HG03060 (cell line): Measurements from ENCODE around the gene CHSY3.
A peak's percentile ranks its signal among the peaks of the same experiment; 100 is the strongest.
"Not testable (repeated sequence)": the region's sequence is repeated elsewhere in the genome, so short reads cannot be mapped to it uniquely, and the experiment has no call there.

Source experiments
- ATAC-seq: cut with Tn5 transposase; IDR thresholded peaks from one replicate; pipeline ENCODE4 v1.9.1; 2021; ENCODE audit warnings: low read depth, moderate number of reproducible peaks; ENCODE audit not compliant: unreplicated experiment

CHSY3 gene

DNA sequence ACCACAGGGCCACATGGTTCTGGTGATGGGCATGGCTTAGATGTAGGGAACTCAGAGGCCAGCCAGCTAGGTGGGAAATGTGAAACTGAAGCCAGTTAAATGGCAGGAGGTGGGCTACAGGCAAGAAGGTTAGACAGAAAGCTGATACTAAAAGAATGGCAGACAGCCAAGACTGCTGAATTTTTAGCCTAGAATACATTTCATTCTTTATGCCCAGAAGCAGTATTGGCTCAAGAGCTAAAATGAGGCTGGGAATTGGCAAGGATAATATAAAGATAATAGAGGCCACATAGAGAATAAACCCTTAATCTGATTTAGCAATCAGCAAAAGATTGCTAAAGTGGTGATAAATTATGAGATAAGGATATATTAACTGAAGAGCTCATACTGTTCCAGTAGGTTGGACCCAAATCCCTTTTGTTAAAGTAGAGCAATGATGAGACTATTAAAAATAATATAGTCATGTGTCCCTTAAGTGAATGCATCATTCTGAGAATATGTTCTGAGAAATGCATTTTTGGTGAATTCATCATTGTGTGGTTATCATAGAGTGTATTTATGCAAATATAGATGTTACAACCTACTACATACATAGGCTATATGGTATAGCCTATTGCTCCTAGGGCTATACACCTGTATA lies 234.3 kb downstream of the CHSY3 start:
- no peak for ATAC-seq

DNA sequence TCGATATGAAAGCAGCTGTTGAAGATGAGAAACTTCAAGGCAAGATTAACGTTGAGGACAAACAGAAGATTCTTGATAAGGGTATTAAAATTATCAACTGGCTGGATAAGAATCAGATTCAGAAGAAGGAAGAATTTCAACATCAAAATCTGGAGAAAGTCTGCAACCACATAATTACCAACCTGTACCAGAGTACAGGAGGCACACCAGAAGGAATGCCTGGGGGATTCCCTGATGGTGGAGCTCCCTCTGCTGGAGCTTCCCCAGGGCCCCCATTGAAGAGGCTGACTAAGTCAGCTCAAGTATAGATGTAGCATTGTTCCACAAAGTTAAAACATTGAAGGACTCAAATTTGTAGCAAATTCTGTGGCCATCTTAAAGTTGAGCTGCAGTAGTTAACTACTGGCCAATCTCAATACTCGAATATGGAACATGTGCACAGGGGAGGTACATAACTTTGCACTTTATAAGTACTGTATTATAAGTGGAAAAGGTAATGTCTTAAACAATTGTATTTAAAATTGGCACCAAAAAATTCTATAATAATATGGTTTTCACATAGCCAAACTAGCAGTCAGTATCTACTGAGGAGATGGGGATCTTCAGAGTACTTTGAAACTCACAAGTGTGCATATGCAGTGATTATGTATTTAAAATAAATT lies 237.5 kb downstream of the CHSY3 start:
- ATAC-seq: peak; percentile 71

DNA sequence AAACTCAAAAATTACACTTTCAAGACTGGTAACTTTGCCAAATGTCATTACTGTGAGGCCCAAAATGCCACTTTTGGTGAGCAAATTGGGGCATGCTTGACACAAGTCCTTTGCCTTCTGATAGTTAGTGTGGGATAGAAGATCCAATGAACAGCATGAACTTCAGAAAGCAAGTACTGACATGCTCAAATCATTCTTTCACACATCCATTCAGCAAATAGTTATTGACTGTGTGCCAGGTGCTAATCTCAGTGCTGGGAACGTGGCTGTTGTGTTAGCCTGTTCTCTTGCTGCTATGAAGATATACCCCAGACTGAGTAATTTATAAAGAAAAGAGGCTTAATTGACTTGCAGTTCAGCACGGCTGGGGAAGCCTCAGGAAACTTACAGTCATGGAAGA lies 247.0 kb downstream of the CHSY3 start:
- ATAC-seq: no peak

DNA sequence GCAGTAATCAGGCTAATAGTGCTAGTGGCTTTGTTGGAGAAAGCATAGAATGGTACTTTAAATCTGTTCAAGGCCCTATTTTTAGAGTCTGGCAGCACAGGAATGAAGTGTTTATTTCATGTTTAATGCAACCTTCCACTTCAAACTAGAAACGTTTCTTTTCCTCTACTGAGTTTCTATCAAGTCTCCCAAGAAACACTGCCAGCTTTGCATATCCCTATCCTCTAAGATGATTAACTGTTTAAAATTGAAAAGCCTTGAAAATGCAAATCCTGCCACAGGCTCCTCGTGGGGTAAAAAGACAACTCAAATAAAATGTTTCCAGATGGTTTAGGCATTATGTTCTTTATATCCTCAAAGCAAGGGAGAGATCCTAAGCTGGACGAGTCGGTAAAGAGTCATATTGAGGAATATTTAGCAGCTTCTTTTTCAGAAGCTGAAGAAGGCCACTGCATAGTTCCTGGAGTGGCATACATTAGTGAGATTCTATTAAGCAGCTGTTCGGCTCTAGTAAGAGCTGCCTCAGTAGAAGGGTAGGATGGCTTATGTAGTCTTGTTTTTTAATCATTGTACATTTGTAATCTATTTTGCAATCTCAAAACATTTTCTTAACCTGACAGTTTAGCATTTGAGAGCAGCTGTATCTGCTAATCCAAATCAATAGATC lies 251.2 kb downstream of the CHSY3 start:
- no peak for ATAC-seq

DNA sequence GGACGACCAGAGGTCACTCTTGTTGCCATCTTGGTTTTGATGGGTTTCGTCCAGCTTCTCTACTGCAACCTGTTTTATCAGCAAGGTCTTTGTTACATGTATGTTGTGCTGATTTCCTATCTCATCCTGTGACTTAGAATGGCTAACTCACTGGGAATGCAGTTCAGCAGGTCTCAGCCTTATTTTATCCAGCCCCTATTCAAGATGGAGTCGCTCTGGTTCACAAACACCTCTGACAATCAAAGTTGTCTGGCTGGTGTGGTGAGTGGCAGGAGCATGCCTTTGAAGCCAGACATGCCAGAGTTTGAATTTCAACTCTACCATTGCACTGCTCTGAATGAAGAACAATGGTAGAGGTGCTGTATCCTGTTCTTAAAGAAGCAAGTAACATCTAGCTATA lies 253.8 kb downstream of the CHSY3 start:
- no peak for ATAC-seq

DNA sequence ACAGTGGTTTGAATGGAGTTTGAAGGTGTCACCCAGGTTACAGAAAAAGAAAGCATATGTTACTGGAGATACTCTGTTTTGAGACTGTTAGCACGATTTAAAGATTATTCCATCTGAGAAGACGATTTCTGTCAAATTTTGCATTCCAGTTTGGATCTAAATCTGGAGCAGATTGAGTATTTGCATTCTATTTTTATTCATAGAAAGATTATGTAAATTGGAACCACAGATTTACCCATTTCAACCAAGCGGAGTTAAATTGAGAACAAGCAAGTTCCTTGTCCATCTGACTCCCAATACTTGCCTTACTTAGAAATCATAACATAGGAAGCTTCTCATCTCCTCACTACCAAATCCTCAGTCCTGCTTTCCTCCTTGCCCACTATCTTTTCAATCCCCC lies 255.7 kb downstream of the CHSY3 start:
- ATAC-seq: no peak

DNA sequence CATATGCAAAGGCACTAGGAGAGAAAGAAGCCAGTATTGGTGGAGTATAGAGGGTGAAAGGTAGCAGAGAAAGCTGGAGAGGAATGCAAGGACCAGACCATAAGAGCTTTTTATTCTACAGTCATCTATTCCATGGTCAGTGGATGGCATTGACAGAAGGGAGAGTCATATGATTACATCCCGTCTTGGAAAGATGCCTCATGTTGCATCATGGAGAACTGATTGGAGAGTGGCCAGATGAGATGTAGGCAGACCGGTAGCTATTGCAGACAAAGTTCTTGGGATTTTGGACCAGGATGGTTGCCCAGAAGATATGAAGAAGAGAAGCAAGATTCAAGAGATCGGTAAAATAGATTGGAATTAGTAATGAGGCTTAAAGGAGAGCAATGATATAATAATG lies 260.7 kb downstream of the CHSY3 start:
- ATAC-seq: no peak

DNA sequence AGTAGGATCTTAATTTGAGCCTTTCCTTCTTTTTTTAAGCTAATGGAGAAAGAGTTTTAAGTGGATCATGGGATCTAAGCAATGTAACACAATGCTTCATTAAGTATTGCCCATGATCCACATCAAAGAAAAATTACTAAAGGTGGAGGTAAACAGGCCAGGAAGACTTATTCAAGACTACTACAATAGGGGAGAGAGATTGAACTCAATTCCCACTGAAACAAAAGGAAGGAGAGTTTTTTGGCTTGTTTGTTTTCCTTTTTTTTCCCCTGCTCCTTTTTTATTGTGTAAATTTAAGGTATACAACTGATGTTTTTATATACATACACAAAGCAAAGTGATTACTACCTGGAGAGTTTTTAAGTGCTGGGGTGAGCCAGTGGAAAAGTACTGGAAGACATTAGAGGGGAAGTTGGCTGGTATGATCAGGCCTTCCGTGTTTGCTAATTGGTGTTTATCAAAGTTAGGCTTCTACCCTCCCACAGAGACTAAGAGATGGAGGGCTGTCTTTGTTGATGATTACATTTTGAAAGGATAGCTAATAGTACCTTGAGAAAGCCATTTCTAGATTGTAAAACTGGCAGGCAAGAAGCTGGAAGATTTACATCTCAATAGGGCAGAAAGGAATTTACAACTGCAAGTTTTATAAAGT lies 262.7 kb downstream of the CHSY3 start:
- no peak for ATAC-seq

DNA sequence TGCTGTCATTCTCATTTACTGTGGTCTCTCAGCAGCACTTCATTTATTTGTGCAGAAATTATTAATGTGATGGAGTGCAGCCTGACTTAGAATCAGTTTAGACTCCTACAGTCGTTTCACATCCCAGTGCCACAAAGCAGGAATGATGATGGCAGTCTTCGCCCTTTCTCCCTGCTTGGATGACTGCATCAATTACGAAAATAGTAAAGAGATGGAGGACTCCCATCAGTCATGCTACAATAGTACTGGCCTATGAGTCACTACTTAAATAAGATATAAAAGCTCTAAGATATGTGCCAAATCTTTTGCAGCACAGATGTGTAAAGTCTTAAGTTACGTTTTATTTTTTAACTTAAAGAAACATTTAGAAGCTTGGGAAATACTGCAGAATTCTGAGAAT lies 263.9 kb downstream of the CHSY3 start:
- ATAC-seq: no peak

DNA sequence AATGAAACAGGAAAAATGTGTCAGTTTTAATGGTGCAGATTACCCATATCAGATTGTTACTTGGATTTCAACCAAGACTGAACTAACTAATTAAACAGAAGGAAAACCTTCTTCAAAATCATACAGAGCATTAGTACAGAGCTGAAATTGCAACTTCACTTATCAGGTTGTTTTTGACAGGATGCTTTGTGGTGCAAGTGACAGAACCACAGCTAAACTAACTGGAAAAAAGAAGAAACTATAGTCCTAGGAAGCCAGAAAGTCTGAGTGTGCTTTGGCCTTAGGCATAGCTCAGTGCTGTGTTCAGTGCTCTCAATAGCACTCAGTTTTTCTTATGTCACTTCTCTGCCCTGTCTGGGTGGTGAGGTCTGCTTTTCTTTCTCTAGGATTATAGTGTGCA lies 267.4 kb downstream of the CHSY3 start:
- no peak for ATAC-seq

DNA sequence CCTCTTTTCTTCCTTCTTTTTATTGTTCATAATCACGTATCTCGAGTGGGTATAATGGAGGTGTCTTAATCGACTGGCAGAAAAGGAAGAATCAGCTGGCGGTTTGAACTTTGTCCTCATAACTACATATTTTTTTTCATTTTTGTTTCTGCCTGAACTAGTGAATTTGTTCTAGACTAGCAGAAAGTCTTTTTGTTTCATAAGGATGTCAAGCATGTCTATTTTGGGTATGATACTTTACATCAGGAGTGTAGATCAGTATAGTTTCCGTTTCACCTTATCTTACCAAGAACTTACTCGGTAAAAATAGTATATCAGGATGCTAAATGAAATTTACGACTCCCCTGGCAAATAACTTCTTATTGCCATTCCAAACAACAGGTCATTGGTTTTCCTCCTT lies 278.9 kb downstream of the CHSY3 start:
- no peak for ATAC-seq

DNA sequence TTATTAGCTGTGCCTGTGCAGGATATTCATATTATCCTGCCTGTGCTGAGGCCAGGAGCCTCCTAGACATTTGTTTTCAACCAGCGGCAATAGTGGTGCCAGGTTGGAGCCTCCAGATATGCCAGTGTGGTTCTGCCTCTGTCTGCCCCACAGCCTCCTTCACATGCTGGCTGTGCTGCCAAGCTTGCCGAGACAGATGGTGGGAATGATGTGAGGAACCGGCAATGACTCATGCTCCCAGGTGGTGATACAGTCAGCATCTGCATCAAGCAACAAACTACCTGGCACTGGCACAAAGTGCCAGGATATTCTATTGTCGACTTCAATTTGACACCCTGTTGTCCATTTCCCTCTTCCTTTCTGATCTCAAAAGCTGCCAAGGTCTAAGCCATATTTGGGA lies 285.7 kb downstream of the CHSY3 start:
- no peak for ATAC-seq

DNA sequence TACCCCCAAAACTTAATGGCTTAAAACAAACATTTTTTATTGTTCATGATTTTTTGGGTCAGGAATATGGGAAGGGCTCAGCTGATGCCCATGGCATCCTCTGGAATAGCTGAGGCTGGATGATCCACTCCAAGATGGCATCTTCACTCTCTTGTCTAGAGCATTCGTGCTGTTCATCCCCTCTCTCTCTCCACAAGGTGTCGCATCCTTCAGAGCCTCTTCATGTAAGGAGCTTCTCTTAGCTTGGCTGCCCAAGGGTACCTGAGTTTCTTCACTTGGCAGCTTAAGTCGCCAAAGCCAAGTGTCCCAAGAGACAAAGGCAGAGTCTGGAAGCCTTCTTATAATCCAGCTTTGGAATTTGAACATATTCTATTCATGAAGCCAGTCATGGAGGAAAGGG lies 294.7 kb downstream of the CHSY3 start:
- peak; percentile 73 for ATAC-seq

DNA sequence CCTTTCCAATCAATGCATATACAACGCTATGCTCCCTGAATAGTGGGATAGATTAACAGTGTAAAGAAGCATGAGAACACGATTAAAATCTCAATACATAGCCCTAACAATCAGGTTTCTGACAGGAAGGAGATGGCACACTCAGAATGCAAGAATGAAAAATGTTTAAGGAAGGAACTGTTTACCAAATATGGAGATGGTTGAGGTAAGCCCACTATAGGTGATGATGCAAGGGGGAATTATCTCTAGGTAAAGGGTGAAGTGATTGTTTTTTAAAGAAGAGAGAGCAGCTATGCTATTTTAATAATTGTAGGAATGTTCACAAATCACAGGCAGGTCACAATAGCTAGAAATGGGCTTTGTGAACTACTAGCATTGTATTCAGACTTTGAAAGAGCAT lies 302.4 kb downstream of the CHSY3 start:
- ATAC-seq: no peak

DNA sequence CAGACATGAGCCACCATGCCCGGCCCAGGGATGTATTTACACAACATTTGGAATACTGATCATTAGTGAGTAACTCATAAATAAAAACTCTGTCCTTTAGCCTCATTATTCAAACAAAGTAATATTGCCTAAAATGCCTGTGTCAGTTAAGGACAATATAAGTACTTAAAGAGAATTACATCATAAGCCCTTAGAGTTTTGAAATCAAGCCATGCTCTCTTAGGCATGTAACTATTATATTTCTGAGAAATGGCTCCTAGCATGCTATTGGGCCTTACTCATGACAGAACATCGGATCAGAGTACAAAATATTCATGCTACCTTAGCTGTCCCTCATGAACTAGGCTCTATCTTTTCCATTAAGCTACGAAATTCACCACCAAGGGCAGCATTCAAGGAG lies 309.3 kb downstream of the CHSY3 start:
- ATAC-seq: no peak

DNA sequence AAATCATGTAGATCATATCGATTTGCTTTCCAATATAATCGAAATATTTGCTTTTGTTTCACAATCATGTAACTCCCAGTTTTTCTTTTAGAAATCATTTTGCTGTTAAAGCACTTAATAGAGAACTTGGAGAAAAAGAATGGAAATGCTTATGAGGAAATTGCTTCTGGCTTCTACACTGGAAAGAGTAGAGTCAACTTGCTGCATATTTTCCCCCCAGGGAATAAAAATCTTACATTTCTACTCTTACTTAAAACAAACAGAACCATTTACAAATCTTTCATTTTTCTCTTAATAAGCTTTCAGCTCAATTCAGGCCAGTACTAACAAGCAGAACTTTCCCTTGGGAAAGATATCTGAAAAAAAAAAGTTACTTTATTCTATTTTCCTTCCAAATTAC lies 312.0 kb downstream of the CHSY3 start:
- no peak for ATAC-seq

DNA sequence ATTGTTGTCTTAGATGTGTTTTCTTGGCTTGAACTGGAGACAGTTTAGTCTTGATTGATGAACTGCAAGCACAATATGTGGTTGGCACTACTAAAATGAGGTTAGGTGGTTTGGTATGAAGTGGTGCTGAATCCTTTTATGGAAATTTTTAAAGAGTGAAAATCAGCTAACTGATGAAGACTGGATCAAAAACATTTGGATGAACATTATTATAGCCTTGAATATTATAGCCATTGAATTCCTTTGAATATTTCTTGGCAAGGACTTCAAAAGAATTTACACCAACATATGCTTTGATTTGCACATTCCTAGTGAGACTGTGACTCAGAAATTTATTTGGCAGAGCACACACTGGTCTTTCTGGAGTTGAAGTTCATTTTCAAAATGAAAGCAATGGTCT lies 318.3 kb downstream of the CHSY3 start:
- no peak for ATAC-seq

DNA sequence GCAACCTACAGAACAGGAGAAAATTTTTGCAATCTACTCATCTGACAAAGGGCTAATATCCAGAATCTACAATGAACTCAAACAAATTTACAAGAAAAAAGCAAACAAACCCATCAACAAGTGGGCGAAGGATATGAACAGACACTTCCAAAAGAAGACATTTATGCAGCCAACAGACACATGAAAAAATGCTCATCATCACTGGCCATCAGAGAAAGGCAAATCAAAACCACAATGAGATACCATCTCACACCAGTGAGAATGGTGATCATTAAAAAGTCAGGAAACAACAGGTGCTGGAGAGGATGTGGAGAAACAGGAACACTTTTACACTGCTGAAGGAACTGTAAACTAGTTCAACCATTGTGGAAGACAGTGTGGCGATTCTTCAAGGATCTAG lies 322.3 kb downstream of the CHSY3 start:
- not testable (repeated sequence) for ATAC-seq

DNA sequence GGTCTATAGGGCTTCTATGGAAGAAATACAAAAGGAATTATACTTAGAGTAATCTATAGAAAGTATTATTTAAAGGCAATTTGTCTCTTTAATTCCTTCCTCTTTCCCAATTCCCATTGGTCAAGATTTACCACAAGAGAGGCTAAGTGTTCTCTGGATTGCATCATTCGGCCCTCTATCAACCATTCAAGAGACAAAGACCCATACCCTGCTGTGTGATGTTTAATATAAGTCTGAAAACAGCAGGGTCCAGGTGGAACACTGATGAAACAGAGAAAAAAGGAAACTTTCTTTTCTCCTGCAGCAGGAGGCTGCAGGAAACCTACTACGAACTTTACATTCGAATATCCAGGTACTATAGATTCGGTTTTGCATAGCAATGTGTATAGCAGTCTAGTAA lies 323.4 kb downstream of the CHSY3 start:
- no peak for ATAC-seq

DNA sequence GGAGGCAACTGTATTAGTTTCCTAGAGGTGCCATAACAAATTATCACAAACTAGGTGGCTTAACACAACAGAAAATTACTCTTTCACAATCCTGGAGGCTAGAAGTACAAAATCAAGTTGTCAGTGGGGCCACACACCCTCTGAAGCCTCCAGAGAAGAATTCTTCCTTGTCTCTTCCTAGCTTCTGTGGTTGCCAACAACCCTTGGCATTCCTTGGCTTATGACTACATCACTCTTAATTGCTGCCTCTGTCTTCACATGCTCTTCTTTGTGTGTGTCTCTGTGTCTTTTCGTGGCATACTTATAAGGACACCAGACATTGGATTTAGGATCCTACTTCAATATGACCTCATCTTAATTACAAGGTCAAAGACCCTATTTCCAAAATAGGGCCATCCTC lies 327.5 kb downstream of the CHSY3 start:
- no peak for ATAC-seq

DNA sequence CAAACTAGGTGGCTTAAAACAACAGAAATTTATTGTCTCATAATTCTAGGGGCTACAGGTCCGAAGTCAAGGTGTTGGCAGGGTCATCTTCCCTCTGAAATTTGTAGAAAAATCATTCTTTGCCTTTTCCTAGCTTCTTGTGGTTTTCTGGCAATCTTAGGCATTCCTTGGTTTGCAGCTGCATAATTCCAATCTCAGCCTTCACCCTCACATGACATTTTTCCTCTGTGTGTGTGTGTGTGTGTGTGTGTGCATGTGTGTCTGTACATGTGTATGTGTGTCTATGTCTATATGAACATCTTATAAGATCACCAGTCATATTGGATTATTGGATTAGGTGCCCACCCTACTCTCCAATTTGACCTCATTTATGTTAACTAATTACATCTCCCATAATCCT lies 330.6 kb downstream of the CHSY3 start:
- no peak for ATAC-seq
